ENCODE measurements around the gene RASSF3. TPM values are rescaled to one million over a fixed set of nuclear protein-coding genes. Genes with fewer than 3 reads are reported as not detected.
A peak's percentile ranks its signal among the peaks of the same experiment; 100 is the strongest.

RASSF3 gene
- total RNA-seq, 6 experiments from 2014 or later: 5.8 to 27.3 (median 10.6) TPM

- no peak for ATAC-seq
- Histone ChIP-seq H3K27ac (no peak overlapping the region), H3K36me3 (no peaks in the 10 kb centered on the region), H3K9me3 (no peaks in the 10 kb centered on the region), H3K4me1 (peaks cover 0 to 6% (median 2%) of the 10 kb centered on the region in 4 donors), H3K27me3 (no peaks in the 10 kb centered on the region), H3K4me3 (no peak overlapping the region)
- no peak for DNase-seq
- TF ChIP-seq POLR2A (IDR thresholded peaks at IDR 0.05) (no peak), CTCF (IDR thresholded peaks at IDR 0.05) (no peak)
- WGBS (ENCODE audit: insufficient coverage, low coverage, low lambda C conversion rate, missing lambda C conversion rate): 88% methylated on average over 5 of the region's 5 CpGs
- intact Hi-C loops (cut with DNase I): no loop called here
These were observed 23.0 kb downstream of the RASSF3 start for GRCh38 chr12:64633011-64633939.

GRCh38 chr12:64633940-64634337, 23.6 kb downstream of the RASSF3 start:
- Histone ChIP-seq H3K27ac (no peak overlapping the region), H3K4me1 (peaks cover 0 to 6% (median 2%) of the 10 kb centered on the region in 4 donors)
- intact Hi-C loops (cut with DNase I): no loop called here

GRCh38 chr12:64634508-64635092, 24.3 kb downstream of the RASSF3 start:
- Histone ChIP-seq H3K27ac (no peak overlapping the region), H3K4me3 (no peak overlapping the region), H3K4me1 (peaks cover 0 to 6% (median 2%) of the 10 kb centered on the region in 4 donors), H3K9me3 (no peaks in the 10 kb centered on the region), H3K27me3 (no peaks in the 10 kb centered on the region), H3K36me3 (no peaks in the 10 kb centered on the region)
- intact Hi-C loops (cut with DNase I): no loop called here
- no peak for TF ChIP-seq CTCF (IDR thresholded peaks at IDR 0.05)
- no peak for TF ChIP-seq POLR2A (IDR thresholded peaks at IDR 0.05)
- ATAC-seq (peak in 1 of 4 donors; percentile 30), DNase-seq (no peak)
- WGBS (ENCODE audit: insufficient coverage, low coverage, low lambda C conversion rate, missing lambda C conversion rate): 36% methylated on average over 7 of the region's 7 CpGs

More at GRCh38 chr12:64633940-64634337, 23.6 kb downstream of the RASSF3 start:
- Histone ChIP-seq H3K4me3 (no peak overlapping the region), H3K36me3 (no peaks in the 10 kb centered on the region), H3K9me3 (no peaks in the 10 kb centered on the region), H3K27me3 (no peaks in the 10 kb centered on the region)
- DNase-seq: peak; percentile 70 to 85 (median 84)
- TF ChIP-seq CTCF (IDR thresholded peaks at IDR 0.05): no peak
- TF ChIP-seq POLR2A (IDR thresholded peaks at IDR 0.05): no peak
- ATAC-seq: peak; percentile 96 to 99 (median 97)

GRCh38 chr12:64635356-64635998, 25.2 kb downstream of the RASSF3 start:
- 57% methylated on average over 5 of the region's 5 CpGs for WGBS (ENCODE audit: insufficient coverage, low coverage, low lambda C conversion rate, missing lambda C conversion rate)
- Histone ChIP-seq H3K36me3 (no peaks in the 10 kb centered on the region), H3K9me3 (no peaks in the 10 kb centered on the region), H3K27ac (no peak overlapping the region), H3K27me3 (no peaks in the 10 kb centered on the region), H3K4me3 (no peak overlapping the region), H3K4me1 (peaks cover 0 to 6% (median 2%) of the 10 kb centered on the region in 4 donors)
- DNase-seq (no peak), ATAC-seq (no peak)
- TF ChIP-seq POLR2A (IDR thresholded peaks at IDR 0.05): no peak
- TF ChIP-seq CTCF (IDR thresholded peaks at IDR 0.05): no peak
- intact Hi-C loops (cut with DNase I): no loop called here
